Thoracic aorta (tissue), 2 donors: Measurements from ENCODE around the gene ZNF646. TPM values are rescaled to one million over a fixed set of nuclear protein-coding genes. Genes with fewer than 3 reads are reported as not detected.

Experiments used
- ATAC-seq: fragments of 150-250 bp; one replicate; pipeline ENCODE4 v1.8.0; 2017; ENCODE audit warnings: low read depth; ENCODE audit not compliant: insufficient number of reproducible peaks, low FRiP score
- DNase-seq: peaks from one replicate; pipeline ENCODE4 v3.0.0-alpha.2; 2020; ENCODE audit warnings: low spot score
- H3K27ac ChIP-seq, 2 donors: fragments of 200-600 bp; sonication (generic); 1 replicate in 1 of 2; 2 replicates in 1 of 2; pipeline ENCODE4 v1.5.1; 2016; ENCODE audit warnings: mild to moderate bottlenecking in 2 of 2, moderate library complexity in 2 of 2
- H3K27me3 ChIP-seq: fragments of 200-600 bp; sonication (generic); replicated peaks from 2 replicates; pipeline ENCODE4 v1.6.0; 2016; ENCODE audit warnings: mild to moderate bottlenecking; ENCODE audit not compliant: insufficient read depth
- H3K36me3 ChIP-seq: fragments of 200-600 bp; sonication (generic); one replicate; pipeline ENCODE4 v1.5.1; 2016
- H3K4me1 ChIP-seq, 2 donors: fragments of 200-600 bp; sonication (generic); 1 replicate in 1 of 2; 2 replicates in 1 of 2; pipeline versions ENCODE4 v1.5.1 to v1.6.0; 2016; ENCODE audit warnings: low read depth in 2 of 2, mild to moderate bottlenecking in 1 of 2; ENCODE audit not compliant: control insufficient read depth in 1 of 2
- H3K4me3 ChIP-seq: fragments of 200-600 bp; sonication (generic); 2 replicates; pipeline ENCODE4 v1.5.1; 2016; ENCODE audit warnings: mild to moderate bottlenecking
- H3K9me3 ChIP-seq: fragments of 200-600 bp; sonication (generic); 2 replicates; pipeline ENCODE4 v1.5.1; 2016
- total RNA-seq, 2 donors: library from RNA; depleted of rRNA; stranded (reverse); fragments of >200 nt; gene quantifications; one replicate each; pipeline versions ENCODE4 v1.1.0 to v1.2.3, GENCODE V29; 2016
- TF ChIP-seq, protein P1 (sequence below): fragments of 200-600 bp; sonication (generic); IDR thresholded peaks from one replicate; pipeline ENCODE4 v1.5.1; 2019; ENCODE audit warnings: antibody characterized with exemption

The ZNF646 gene
- total RNA-seq, 2 donors from 2014 or later, result 10.2 to 17.9 TPM

DNA sequence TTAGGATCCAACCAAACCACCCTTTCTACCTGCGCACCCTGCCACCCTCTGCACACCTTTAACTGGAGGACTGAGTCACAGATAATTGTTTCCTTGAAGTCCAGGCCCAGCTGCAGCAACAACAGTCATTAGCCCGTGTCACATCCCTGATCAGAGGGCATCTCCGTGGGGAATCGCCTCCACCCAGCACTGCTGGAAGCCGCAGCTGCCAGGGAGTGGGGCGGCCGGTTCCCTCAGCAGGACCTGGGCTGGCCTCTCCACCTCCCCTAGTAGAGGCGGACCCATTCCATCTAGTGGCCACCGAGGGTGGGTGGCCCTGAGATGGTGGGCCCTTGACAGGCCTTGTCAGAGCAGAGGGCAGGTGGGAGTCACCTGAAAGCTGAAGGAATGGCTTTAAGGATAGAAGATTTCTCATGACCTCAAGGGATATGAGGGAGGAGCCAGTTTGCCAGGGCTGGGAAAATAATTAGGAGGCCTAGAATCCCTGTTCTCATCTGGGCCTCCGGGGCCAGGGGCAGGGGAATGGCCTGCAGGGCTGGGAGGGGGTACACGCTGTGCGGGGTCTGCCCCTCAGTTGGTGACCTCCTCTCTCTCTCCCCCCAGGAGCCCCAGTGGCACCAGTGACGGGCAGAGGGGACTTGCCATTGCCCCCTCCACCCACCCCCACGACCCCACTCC, 8.3 kb downstream of the ZNF646 start:
- DNase-seq (no peak), ATAC-seq (no peak)
- H3K4me3 ChIP-seq, result no peak overlapping the region
- peaks cover 0 to 7% of the 10 kb centered on the region in 2 donors for H3K4me1 ChIP-seq
- no peaks in the 10 kb centered on the region for H3K9me3 ChIP-seq
- TF ChIP-seq, protein P1, sequence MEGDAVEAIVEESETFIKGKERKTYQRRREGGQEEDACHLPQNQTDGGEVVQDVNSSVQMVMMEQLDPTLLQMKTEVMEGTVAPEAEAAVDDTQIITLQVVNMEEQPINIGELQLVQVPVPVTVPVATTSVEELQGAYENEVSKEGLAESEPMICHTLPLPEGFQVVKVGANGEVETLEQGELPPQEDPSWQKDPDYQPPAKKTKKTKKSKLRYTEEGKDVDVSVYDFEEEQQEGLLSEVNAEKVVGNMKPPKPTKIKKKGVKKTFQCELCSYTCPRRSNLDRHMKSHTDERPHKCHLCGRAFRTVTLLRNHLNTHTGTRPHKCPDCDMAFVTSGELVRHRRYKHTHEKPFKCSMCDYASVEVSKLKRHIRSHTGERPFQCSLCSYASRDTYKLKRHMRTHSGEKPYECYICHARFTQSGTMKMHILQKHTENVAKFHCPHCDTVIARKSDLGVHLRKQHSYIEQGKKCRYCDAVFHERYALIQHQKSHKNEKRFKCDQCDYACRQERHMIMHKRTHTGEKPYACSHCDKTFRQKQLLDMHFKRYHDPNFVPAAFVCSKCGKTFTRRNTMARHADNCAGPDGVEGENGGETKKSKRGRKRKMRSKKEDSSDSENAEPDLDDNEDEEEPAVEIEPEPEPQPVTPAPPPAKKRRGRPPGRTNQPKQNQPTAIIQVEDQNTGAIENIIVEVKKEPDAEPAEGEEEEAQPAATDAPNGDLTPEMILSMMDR, result no peak
- H3K36me3 ChIP-seq, result peaks cover 53% of the 10 kb centered on the region
- no peaks in the 10 kb centered on the region for H3K27me3 ChIP-seq
- H3K27ac ChIP-seq, result no peak overlapping the region

- Histone ChIP-seq H3K4me1 (peaks cover 0 to 7% of the 10 kb centered on the region in 2 donors), H3K36me3 (peaks cover 50% of the 10 kb centered on the region), H3K9me3 (no peaks in the 10 kb centered on the region), H3K27ac (no peak overlapping the region), H3K4me3 (no peak overlapping the region), H3K27me3 (no peaks in the 10 kb centered on the region)
- TF ChIP-seq, protein P1, result no peak
- no peak for DNase-seq
- no peak for ATAC-seq
These were observed 8.9 kb downstream of the ZNF646 start for GRCh38 chr16:31083081-31083480.

DNA sequence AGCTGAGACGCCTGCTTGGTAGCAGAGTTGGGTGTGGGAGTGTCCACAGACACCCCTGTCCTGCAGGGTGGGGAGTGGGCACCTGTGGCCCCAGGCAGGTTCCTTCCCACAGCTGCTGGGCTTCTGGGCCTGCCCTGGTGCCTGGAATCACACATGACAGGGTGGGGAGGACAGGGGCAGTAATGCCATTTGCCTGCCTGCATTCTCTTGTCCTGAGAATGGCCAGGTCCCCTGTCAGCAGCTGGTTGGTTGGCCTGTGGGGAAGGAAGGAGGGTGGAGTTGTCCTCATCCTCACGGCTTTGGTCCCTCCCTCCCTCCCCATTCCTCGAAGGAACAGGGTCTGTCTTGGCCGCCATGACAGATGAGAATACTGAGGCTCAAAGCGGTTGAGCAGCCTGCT, 9.3 kb downstream of the ZNF646 start:
- H3K27ac ChIP-seq, result no peak overlapping the region
- H3K36me3 ChIP-seq, result peaks cover 45% of the 10 kb centered on the region
- ATAC-seq, result no peak
- TF ChIP-seq, protein P1, result no peak
- no peak overlapping the region for H3K4me3 ChIP-seq
- no peaks in the 10 kb centered on the region for H3K9me3 ChIP-seq
- DNase-seq, result no peak
- peaks cover 0 to 7% of the 10 kb centered on the region in 2 donors for H3K4me1 ChIP-seq
- no peaks in the 10 kb centered on the region for H3K27me3 ChIP-seq

- Histone ChIP-seq H3K9me3 (no peaks in the 10 kb centered on the region), H3K27ac (no peak overlapping the region), H3K27me3 (no peaks in the 10 kb centered on the region), H3K36me3 (peaks cover 44% of the 10 kb centered on the region), H3K4me1 (peaks cover 0 to 7% of the 10 kb centered on the region in 2 donors), H3K4me3 (no peak overlapping the region)
- TF ChIP-seq, protein P1, result no peak
- DNase-seq, result no peak
- ATAC-seq, result no peak
These were observed 9.8 kb downstream of the ZNF646 start for GRCh38 chr16:31083981-31084380.

DNA sequence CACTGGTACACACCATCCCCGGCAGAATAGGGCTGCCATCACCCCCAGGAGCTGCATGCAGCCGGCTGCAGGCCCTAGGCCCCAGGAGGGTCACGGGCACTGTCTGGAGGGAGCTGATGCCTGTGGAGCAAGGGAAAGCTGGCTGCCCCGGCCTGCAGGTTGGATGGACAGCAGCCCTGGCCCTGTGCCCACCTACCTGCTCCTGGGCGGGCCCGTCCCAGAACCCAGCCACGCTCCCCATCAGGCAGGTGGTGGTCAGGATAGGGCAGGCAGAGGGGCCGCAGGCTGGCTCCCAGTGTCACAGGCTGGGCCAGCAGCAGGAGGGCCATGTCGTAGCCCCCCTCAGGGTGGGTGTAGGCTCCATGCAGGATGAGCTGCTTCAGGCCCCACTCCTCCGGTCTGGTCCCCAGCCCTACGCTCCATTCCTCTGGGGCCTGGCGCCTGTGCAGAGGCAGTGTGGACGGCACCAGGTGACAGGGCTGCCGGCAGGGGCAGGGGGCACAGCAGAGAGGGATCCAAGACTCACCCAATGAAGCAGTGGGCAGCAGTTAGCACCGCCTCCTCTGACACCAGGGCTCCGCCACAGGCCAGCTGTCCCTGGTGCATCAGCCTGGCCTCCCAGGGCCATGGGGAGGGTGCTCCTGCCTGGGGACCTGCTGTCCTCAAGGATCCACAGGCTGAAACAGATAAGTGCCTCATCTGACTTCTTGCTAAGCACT, 10.5 kb downstream of the ZNF646 start:
- ATAC-seq (no peak), DNase-seq (no peak)
- Histone ChIP-seq H3K27me3 (no peaks in the 10 kb centered on the region), H3K9me3 (no peaks in the 10 kb centered on the region), H3K36me3 (peaks cover 43% of the 10 kb centered on the region), H3K27ac (no peak overlapping the region), H3K4me1 (peaks cover 0 to 7% of the 10 kb centered on the region in 2 donors), H3K4me3 (no peak overlapping the region)
- TF ChIP-seq, protein P1, result no peak
